Panc1 (cell line): ENCODE measurements around the gene BMAL1. TPM values are rescaled to one million over a fixed set of nuclear protein-coding genes. Genes with fewer than 3 reads are reported as not detected.

Source experiments
- ATAC-seq: fragments of 200-7000 bp; cut with Tn5 transposase; 2 replicates; pipeline ENCODE4 v1.9.1; 2020; ENCODE audit warnings: mild to moderate bottlenecking, moderate library complexity
- BruUV-seq: library from RNA; stranded (reverse); fragments of 400-500 nt; replicated peaks from 2 replicates; lab custom pipeline; 2021; lab: Mats Ljungman, UMichigan
- CTCF ChIA-PET: fragments of 300-600 bp; sonication (Branson Sonifier 250); formaldehyde crosslinking; loops from one replicate; lab custom pipeline; 2022; ENCODE audit warnings: antibody characterized with exemption; lab: Charles Lee
- POLR2A ChIA-PET: fragments of 300-600 bp; sonication (Branson Sonifier 250); formaldehyde crosslinking; loops from one replicate; lab custom pipeline; 2022; ENCODE audit warnings: antibody characterized with exemption; lab: Charles Lee
- DNase-seq: peaks from one replicate; pipeline ENCODE4 v3.0.0-alpha.2; 2010; ENCODE audit warnings: low read depth, low spot score
- H3K27ac ChIP-seq: 2 replicates; pipeline ENCODE4 v1.5.1; 2011; ENCODE audit warnings: mild to moderate bottlenecking, low read length, inconsistent platforms
- H3K27me3 ChIP-seq: fragments of 200-500 bp; sonication (Bioruptor generic); 2 replicates; pipeline ENCODE4 v1.6.0; 2014; ENCODE audit warnings: low read length, inconsistent platforms; ENCODE audit not compliant: control insufficient read depth, insufficient read depth
- H3K36me3 ChIP-seq: fragments of 200-500 bp; sonication (Bioruptor generic); 2 replicates; pipeline ENCODE4 v1.5.1; 2014; ENCODE audit warnings: inconsistent platforms, mild to moderate bottlenecking, low read length, moderate library complexity; ENCODE audit not compliant: control insufficient read depth, insufficient read depth
- H3K4me1 ChIP-seq: 2 replicates; pipeline ENCODE4 v1.5.1; 2011; ENCODE audit warnings: inconsistent platforms, mild to moderate bottlenecking, low read length, moderate library complexity; ENCODE audit not compliant: control insufficient read depth, insufficient read depth
- H3K4me3 ChIP-seq, 2 experiments: 2 replicates each; pipeline ENCODE4 v1.5.1; 2011 to 2012; ENCODE audit warnings: low read depth in 2 of 2, low read length in 2 of 2, mild to moderate bottlenecking in 2 of 2, inconsistent platforms in 1 of 2, moderate library complexity in 1 of 2
- H3K9me3 ChIP-seq: fragments of 200-500 bp; sonication (Bioruptor generic); 2 replicates; pipeline ENCODE4 v1.5.1; 2014; ENCODE audit warnings: low read depth, mild to moderate bottlenecking, inconsistent platforms, low read length, moderate library complexity; ENCODE audit not compliant: control insufficient read depth, insufficient read depth
- POLR2AphosphoS5 ChIP-seq: IDR thresholded peaks from 2 replicates; pipeline ENCODE4 v1.6.1; 2012; ENCODE audit warnings: mild to moderate bottlenecking, low read depth, low read length, moderate library complexity
- SIN3A ChIP-seq: IDR thresholded peaks from 2 replicates; pipeline ENCODE4 v1.6.1; 2012; ENCODE audit warnings: low read depth, mild to moderate bottlenecking, low read length, moderate library complexity, borderline replicate concordance; ENCODE audit not compliant: insufficient read depth
- TCF7L2 ChIP-seq: IDR thresholded peaks from 2 replicates; pipeline ENCODE4 v1.6.1; 2011; ENCODE audit warnings: mild to moderate bottlenecking, low read depth, low read length, inconsistent platforms
- in situ Hi-C: cut with HindIII; loops from 2 replicates; pipeline ENCODE4 v1.10.0; 2016; ENCODE audit warnings: low sequenced_read_pairs, low pct_unique_long_range_greater_than_20kb
- intact Hi-C: fragments of 100-400 bp; cut with micrococcal nuclease; formaldehyde crosslinking; loops from one replicate; pipeline ENCODE4 v1.10.0; 2022; ENCODE audit not compliant: unreplicated experiment
- total RNA-seq: library from RNA; stranded (reverse); gene quantifications from one replicate; pipeline ENCODE4 v1.2.1, GENCODE V29; 2021; ENCODE audit not compliant: unreplicated experiment
- TF ChIP-seq, protein P1 (sequence below), 2 experiments: IDR thresholded peaks; 2 replicates each; pipeline ENCODE4 v1.6.1; 2011 to 2012; ENCODE audit warnings: low read depth in 2 of 2, control low read depth in 1 of 2, low read length in 1 of 2, mild to moderate bottlenecking in 1 of 2, moderate library complexity in 1 of 2; ENCODE audit not compliant: insufficient read depth in 1 of 2
- TF ChIP-seq, protein P2 (sequence below): fragments of 450-650 bp; IDR thresholded peaks from 2 replicates; pipeline ENCODE4 v1.5.1; 2017; ENCODE audit warnings: mild to moderate bottlenecking

Gene BMAL1
- total RNA-seq, 1 experiment from 2014 or later, result 9.3 TPM

DNA sequence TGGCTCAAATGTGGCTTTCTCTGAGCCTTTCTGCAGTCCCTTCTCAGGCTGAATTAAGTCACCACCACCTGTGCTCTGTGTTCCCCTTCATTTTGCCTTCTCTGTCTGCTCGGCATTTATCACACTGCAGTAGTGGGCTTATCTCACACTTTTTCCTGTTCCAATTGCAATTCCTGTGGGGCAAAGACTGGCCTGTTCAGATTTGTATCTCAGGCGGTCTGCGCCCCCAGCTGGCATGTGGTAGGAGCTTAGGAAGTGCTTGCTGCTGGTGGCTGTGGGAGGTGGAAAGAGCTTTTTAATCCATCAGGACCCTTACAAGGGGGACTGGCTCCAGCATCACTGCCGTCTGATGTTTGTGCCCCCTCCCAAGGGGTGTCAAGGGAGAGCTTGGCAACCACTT lies 21.2 kb downstream of the BMAL1 start:
- H3K4me1 ChIP-seq, result no peaks in the 10 kb centered on the region
- BruUV-seq, result no TSS peak
- in situ Hi-C loops (no loop called here), intact Hi-C loops (no loop called here)
- ATAC-seq (no peak), DNase-seq (no peak)
- TF ChIP-seq TCF7L2 (no peak), POLR2AphosphoS5 (no peak), SIN3A (no peak)
- TF ChIP-seq, protein P1, sequence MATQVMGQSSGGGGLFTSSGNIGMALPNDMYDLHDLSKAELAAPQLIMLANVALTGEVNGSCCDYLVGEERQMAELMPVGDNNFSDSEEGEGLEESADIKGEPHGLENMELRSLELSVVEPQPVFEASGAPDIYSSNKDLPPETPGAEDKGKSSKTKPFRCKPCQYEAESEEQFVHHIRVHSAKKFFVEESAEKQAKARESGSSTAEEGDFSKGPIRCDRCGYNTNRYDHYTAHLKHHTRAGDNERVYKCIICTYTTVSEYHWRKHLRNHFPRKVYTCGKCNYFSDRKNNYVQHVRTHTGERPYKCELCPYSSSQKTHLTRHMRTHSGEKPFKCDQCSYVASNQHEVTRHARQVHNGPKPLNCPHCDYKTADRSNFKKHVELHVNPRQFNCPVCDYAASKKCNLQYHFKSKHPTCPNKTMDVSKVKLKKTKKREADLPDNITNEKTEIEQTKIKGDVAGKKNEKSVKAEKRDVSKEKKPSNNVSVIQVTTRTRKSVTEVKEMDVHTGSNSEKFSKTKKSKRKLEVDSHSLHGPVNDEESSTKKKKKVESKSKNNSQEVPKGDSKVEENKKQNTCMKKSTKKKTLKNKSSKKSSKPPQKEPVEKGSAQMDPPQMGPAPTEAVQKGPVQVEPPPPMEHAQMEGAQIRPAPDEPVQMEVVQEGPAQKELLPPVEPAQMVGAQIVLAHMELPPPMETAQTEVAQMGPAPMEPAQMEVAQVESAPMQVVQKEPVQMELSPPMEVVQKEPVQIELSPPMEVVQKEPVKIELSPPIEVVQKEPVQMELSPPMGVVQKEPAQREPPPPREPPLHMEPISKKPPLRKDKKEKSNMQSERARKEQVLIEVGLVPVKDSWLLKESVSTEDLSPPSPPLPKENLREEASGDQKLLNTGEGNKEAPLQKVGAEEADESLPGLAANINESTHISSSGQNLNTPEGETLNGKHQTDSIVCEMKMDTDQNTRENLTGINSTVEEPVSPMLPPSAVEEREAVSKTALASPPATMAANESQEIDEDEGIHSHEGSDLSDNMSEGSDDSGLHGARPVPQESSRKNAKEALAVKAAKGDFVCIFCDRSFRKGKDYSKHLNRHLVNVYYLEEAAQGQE (IDR thresholded peaks at IDR 0.05; ENCODE audit: insufficient read depth in 1 of 2, low read depth in 2 of 2, low read length in 1 of 2), result no peak
- H3K36me3 ChIP-seq, result no peaks in the 10 kb centered on the region
- CTCF ChIA-PET, result no interaction called here
- no peaks in the 10 kb centered on the region for H3K9me3 ChIP-seq
- POLR2A ChIA-PET, result no interaction called here
- no peak overlapping the region for H3K4me3 ChIP-seq
- no peak overlapping the region for H3K27ac ChIP-seq
- H3K27me3 ChIP-seq, result no peaks in the 10 kb centered on the region

- intact Hi-C loops, result no loop called here
- no peaks in the 10 kb centered on the region for H3K9me3 ChIP-seq
- CTCF ChIA-PET, result no interaction called here
- in situ Hi-C loops, result no loop called here
- no peak for ATAC-seq
- H3K27ac ChIP-seq, result no peak overlapping the region
- H3K4me1 ChIP-seq, result no peaks in the 10 kb centered on the region
- BruUV-seq, result no TSS peak
- H3K4me3 ChIP-seq, result no peak overlapping the region
- POLR2A ChIA-PET, result no interaction called here
- no peaks in the 10 kb centered on the region for H3K36me3 ChIP-seq
- no peak for DNase-seq
- TF ChIP-seq TCF7L2, result no peak
- TF ChIP-seq, protein P1 (IDR thresholded peaks at IDR 0.05; ENCODE audit: insufficient read depth in 1 of 2, low read depth in 2 of 2, low read length in 1 of 2), result no peak
- TF ChIP-seq SIN3A, result no peak
- TF ChIP-seq, protein P2, sequence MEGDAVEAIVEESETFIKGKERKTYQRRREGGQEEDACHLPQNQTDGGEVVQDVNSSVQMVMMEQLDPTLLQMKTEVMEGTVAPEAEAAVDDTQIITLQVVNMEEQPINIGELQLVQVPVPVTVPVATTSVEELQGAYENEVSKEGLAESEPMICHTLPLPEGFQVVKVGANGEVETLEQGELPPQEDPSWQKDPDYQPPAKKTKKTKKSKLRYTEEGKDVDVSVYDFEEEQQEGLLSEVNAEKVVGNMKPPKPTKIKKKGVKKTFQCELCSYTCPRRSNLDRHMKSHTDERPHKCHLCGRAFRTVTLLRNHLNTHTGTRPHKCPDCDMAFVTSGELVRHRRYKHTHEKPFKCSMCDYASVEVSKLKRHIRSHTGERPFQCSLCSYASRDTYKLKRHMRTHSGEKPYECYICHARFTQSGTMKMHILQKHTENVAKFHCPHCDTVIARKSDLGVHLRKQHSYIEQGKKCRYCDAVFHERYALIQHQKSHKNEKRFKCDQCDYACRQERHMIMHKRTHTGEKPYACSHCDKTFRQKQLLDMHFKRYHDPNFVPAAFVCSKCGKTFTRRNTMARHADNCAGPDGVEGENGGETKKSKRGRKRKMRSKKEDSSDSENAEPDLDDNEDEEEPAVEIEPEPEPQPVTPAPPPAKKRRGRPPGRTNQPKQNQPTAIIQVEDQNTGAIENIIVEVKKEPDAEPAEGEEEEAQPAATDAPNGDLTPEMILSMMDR, result no peak
- TF ChIP-seq POLR2AphosphoS5, result no peak
- H3K27me3 ChIP-seq, result no peaks in the 10 kb centered on the region
Measured at GRCh38 chr11:13301522-13301921, 23.9 kb downstream of the BMAL1 start.
